CD8-positive, alpha-beta memory T cell (primary cell): ENCODE results near the gene ROCK1. TPM values are rescaled to one million over a fixed set of nuclear protein-coding genes. Genes with fewer than 3 reads are reported as not detected.
"Not testable (repeated sequence)": the region's sequence is repeated elsewhere in the genome, so short reads cannot be mapped to it uniquely, and the experiment has no call there.

Experiments
- CTCF ChIA-PET: fragments of 350-600 bp; sonication (Branson Sonifier 250); formaldehyde crosslinking; loops from one replicate; lab custom pipeline; 2021; ENCODE audit warnings: antibody characterized with exemption; lab: Charles Lee
- POLR2A ChIA-PET: fragments of 350-600 bp; sonication (Branson Sonifier 250); formaldehyde crosslinking; loops from one replicate; lab custom pipeline; 2021; ENCODE audit warnings: antibody characterized with exemption; lab: Charles Lee
- DNase-seq, 5 donors: peaks; one replicate each; pipeline versions ENCODE4 v3.0.0 to v3.0.0-alpha.2; 2020 to 2022; ENCODE audit warnings: mixed read lengths in 1 of 5
- H3K27ac ChIP-seq: one replicate; pipeline ENCODE4 v1.7.0; 2013; ENCODE audit warnings: low read depth, mild to moderate bottlenecking, low read length, moderate library complexity
- H3K27me3 ChIP-seq: 2 replicates; pipeline ENCODE4 v1.7.0; 2013; ENCODE audit warnings: low read length, mild to moderate bottlenecking; ENCODE audit not compliant: insufficient read depth, poor library complexity, severe bottlenecking
- H3K36me3 ChIP-seq: 2 replicates; pipeline ENCODE4 v1.7.0; 2013; ENCODE audit warnings: mild to moderate bottlenecking, low read length, moderate library complexity; ENCODE audit not compliant: insufficient read depth
- H3K4me1 ChIP-seq: 2 replicates; pipeline ENCODE4 v1.7.0; 2013; ENCODE audit warnings: mild to moderate bottlenecking, low read length, moderate library complexity; ENCODE audit not compliant: insufficient read depth
- H3K4me3 ChIP-seq: 2 replicates; pipeline ENCODE4 v1.7.0; 2013; ENCODE audit warnings: mild to moderate bottlenecking, low read length
- H3K9me3 ChIP-seq: 2 replicates; pipeline ENCODE4 v1.7.0; 2013; ENCODE audit warnings: mild to moderate bottlenecking, low read length
- H3K27ac Mint-ChIP-seq, 8 donors: one replicate each; pipeline ENCODE4 v1.8.0; 2020 to 2021; ENCODE audit warnings: mixed read lengths in 8 of 8, mild to moderate bottlenecking in 6 of 8, inconsistent platforms in 3 of 8, moderate library complexity in 3 of 8
- H3K27me3 Mint-ChIP-seq, 2 donors: one replicate each; pipeline ENCODE4 v1.8.0; 2020 to 2021; ENCODE audit warnings: mixed read lengths in 2 of 2, mild to moderate bottlenecking in 1 of 2, moderate library complexity in 1 of 2
- H3K36me3 Mint-ChIP-seq, 3 donors: one replicate each; pipeline ENCODE4 v1.8.0; 2020 to 2021; ENCODE audit warnings: mixed read lengths in 3 of 3, inconsistent platforms in 1 of 3, mild to moderate bottlenecking in 1 of 3
- H3K4me1 Mint-ChIP-seq, 3 donors: one replicate each; pipeline ENCODE4 v1.8.0; 2020 to 2021; ENCODE audit warnings: mixed read lengths in 3 of 3, inconsistent platforms in 1 of 3, mild to moderate bottlenecking in 1 of 3
- H3K4me3 Mint-ChIP-seq, 7 donors: one replicate each; pipeline ENCODE4 v1.8.0; 2020 to 2021; ENCODE audit warnings: mixed read lengths in 7 of 7, mild to moderate bottlenecking in 6 of 7, moderate library complexity in 4 of 7, inconsistent platforms in 2 of 7
- H3K9me3 Mint-ChIP-seq, 5 donors: one replicate each; pipeline ENCODE4 v1.8.0; 2020 to 2022; ENCODE audit warnings: mixed read lengths in 5 of 5, mild to moderate bottlenecking in 3 of 5, moderate library complexity in 2 of 5, inconsistent platforms in 1 of 5
- polyA plus RNA-seq: library from polyadenylated mRNA; unstranded; fragments of 300-500 nt; fragmentation: Illumina TruSeq; gene quantifications from one replicate; pipeline ENCODE4 v1.2.3, GENCODE V29; 2021
- total RNA-seq, 2 experiments: library from RNA; stranded (reverse); gene quantifications; one replicate each; pipeline ENCODE4 v1.2.3, GENCODE V29; 2021

The ROCK1 gene
- total and polyA plus RNA-seq, 3 experiments from 2014 or later, result 41.7 to 66.5 (median 62.0) TPM

GRCh38 chr18:21040466-21040865 is 71.1 kb downstream of the ROCK1 start:
- POLR2A ChIA-PET, result no interaction called here
- Histone ChIP-seq H3K4me3 (no peak overlapping the region), H3K27ac (no peak overlapping the region), H3K9me3 (no peaks in the 10 kb centered on the region), H3K36me3 (peaks cover 5% of the 10 kb centered on the region), H3K4me1 (no peaks in the 10 kb centered on the region), H3K27me3 (no peaks in the 10 kb centered on the region)
- Mint-ChIP-seq H3K4me3 (no peak overlapping the region), H3K27me3 (no peaks in the 10 kb centered on the region), H3K27ac (peak overlapping the region in 2 of 8 donors; percentile 45 to 48), H3K9me3 (no peaks in the 10 kb centered on the region), H3K4me1 (peaks cover 17 to 43% (median 34%) of the 10 kb centered on the region in 3 donors), H3K36me3 (peaks cover 0 to 62% (median 15%) of the 10 kb centered on the region in 3 donors)
- DNase-seq, result no peak
- CTCF ChIA-PET, result interaction anchor here (1.3 kb wide), 1 partner anchor 11 kb away, joined by 3 read pairs; no protein-coding TSS in a partner anchor

- no peaks in the 10 kb centered on the region for H3K27me3 ChIP-seq
- ChIA-PET POLR2A (no interaction called here), CTCF (no interaction called here)
- H3K4me1 ChIP-seq, result no peaks in the 10 kb centered on the region
- Mint-ChIP-seq H3K4me3 (no peak overlapping the region), H3K27ac (peak overlapping the region in 3 of 8 donors; percentile 14 to 26 (median 22)), H3K27me3 (no peaks in the 10 kb centered on the region), H3K4me1 (peaks cover 12 to 33% (median 26%) of the 10 kb centered on the region in 3 donors), H3K9me3 (peaks cover 0 to under 1% (median 0%) of the 10 kb centered on the region in 5 donors), H3K36me3 (peaks cover 14 to 65% (median 18%) of the 10 kb centered on the region in 3 donors)
- H3K36me3 ChIP-seq, result peaks cover 5% of the 10 kb centered on the region
- H3K4me3 ChIP-seq, result no peak overlapping the region
- no peaks in the 10 kb centered on the region for H3K9me3 ChIP-seq
- no peak for DNase-seq
- no peak overlapping the region for H3K27ac ChIP-seq
Measured at GRCh38 chr18:21038201-21038600, 73.4 kb downstream of the ROCK1 start.

GRCh38 chr18:21031845-21032244 is 79.8 kb downstream of the ROCK1 start:
- H3K27ac Mint-ChIP-seq, result peak overlapping the region in 1 of 8 donors; percentile 53
- Histone ChIP-seq H3K4me3 (no peak overlapping the region), H3K9me3 (no peaks in the 10 kb centered on the region), H3K27me3 (no peaks in the 10 kb centered on the region), H3K27ac (no peak overlapping the region), H3K4me1 (no peaks in the 10 kb centered on the region), H3K36me3 (no peaks in the 10 kb centered on the region)
- no peak for DNase-seq
- H3K36me3 Mint-ChIP-seq, result peaks cover 26 to 64% (median 36%) of the 10 kb centered on the region in 3 donors
- H3K27me3 Mint-ChIP-seq, result no peaks in the 10 kb centered on the region
- H3K9me3 Mint-ChIP-seq, result peaks cover 7 to 11% (median 11%) of the 10 kb centered on the region in 5 donors
- ChIA-PET CTCF (interaction anchor here (1.7 kb wide), 1 partner anchor 37 kb away, joined by 3 read pairs; no protein-coding TSS in a partner anchor), POLR2A (no interaction called here)
- H3K4me3 Mint-ChIP-seq, result peak overlapping the region in 1 of 7 donors; percentile 30
- peaks cover 23 to 40% (median 37%) of the 10 kb centered on the region in 3 donors for H3K4me1 Mint-ChIP-seq

- H3K36me3 ChIP-seq, result peaks cover 26% of the 10 kb centered on the region
- POLR2A ChIA-PET, result not testable (repeated sequence)
Measured at GRCh38 chr18:21018257-21018656, 93.4 kb downstream of the ROCK1 start.

GRCh38 chr18:21012308-21012707 is 99.3 kb downstream of the ROCK1 start:
- no peak for DNase-seq

More at GRCh38 chr18:21018257-21018656, 93.4 kb downstream of the ROCK1 start:
- H3K9me3 ChIP-seq, DNase-seq, CTCF ChIA-PET, H3K9me3 Mint-ChIP-seq, H3K27me3 Mint-ChIP-seq, H3K4me3 ChIP-seq, H3K4me1 ChIP-seq, H3K4me3 Mint-ChIP-seq, H3K27ac ChIP-seq, H3K27me3 ChIP-seq: not testable (repeated sequence)
- Mint-ChIP-seq H3K4me1 (peaks cover 11 to 17% (median 17%) of the 10 kb centered on the region in 3 donors), H3K27ac (peak overlapping the region in 1 of 8 donors; percentile 57), H3K36me3 (peaks cover 24 to 80% (median 32%) of the 10 kb centered on the region in 3 donors)

GRCh38 chr18:21004726-21005125 is 106.9 kb downstream of the ROCK1 start:
- ChIA-PET CTCF (no interaction called here), POLR2A (interaction anchor here (0.6 kb wide), 1 partner anchor 45 kb away, joined by 4 read pairs; no protein-coding TSS in a partner anchor)
- Mint-ChIP-seq H3K36me3 (peaks cover 3 to 79% (median 19%) of the 10 kb centered on the region in 3 donors), H3K9me3 (no peaks in the 10 kb centered on the region), H3K4me3 (no peak overlapping the region), H3K4me1 (peaks cover 10 to 26% (median 20%) of the 10 kb centered on the region in 3 donors), H3K27me3 (no peaks in the 10 kb centered on the region), H3K27ac (peak overlapping the region in 4 of 8 donors; percentile 5 to 69 (median 10))
- H3K27me3 ChIP-seq, result no peaks in the 10 kb centered on the region
- H3K4me1 ChIP-seq, result no peaks in the 10 kb centered on the region
- no peak overlapping the region for H3K4me3 ChIP-seq
- no peak for DNase-seq
- no peak overlapping the region for H3K27ac ChIP-seq
- no peaks in the 10 kb centered on the region for H3K9me3 ChIP-seq
- H3K36me3 ChIP-seq, result peaks cover 16% of the 10 kb centered on the region

More at GRCh38 chr18:21012308-21012707, 99.3 kb downstream of the ROCK1 start:
- ChIA-PET CTCF (no interaction called here), POLR2A (no interaction called here)
- H3K36me3 ChIP-seq, result peaks cover 34% of the 10 kb centered on the region
- Mint-ChIP-seq H3K9me3 (peaks cover 0 to 7% (median 5%) of the 10 kb centered on the region in 5 donors), H3K4me1 (peaks cover 9 to 21% (median 11%) of the 10 kb centered on the region in 3 donors), H3K27ac (peak overlapping the region in 5 of 8 donors; percentile 25 to 90 (median 62)), H3K4me3 (no peak overlapping the region), H3K36me3 (peaks cover 41 to 81% (median 43%) of the 10 kb centered on the region in 3 donors), H3K27me3 (no peaks in the 10 kb centered on the region)
- no peak overlapping the region for H3K27ac ChIP-seq
- H3K4me1 ChIP-seq, result no peaks in the 10 kb centered on the region
- no peak overlapping the region for H3K4me3 ChIP-seq
- no peaks in the 10 kb centered on the region for H3K9me3 ChIP-seq
- no peaks in the 10 kb centered on the region for H3K27me3 ChIP-seq

- H3K4me3 Mint-ChIP-seq, result no peak overlapping the region
- H3K9me3 ChIP-seq, result no peaks in the 10 kb centered on the region
- peaks cover 3 to 84% (median 19%) of the 10 kb centered on the region in 3 donors for H3K36me3 Mint-ChIP-seq
- no peak for DNase-seq
- H3K27me3 Mint-ChIP-seq, result no peaks in the 10 kb centered on the region
- H3K27ac ChIP-seq, result no peak overlapping the region
- H3K9me3 Mint-ChIP-seq, result no peaks in the 10 kb centered on the region
- peak overlapping the region in 1 of 8 donors; percentile 4 for H3K27ac Mint-ChIP-seq
- H3K4me1 Mint-ChIP-seq, result peaks cover 35 to 59% (median 57%) of the 10 kb centered on the region in 3 donors
- H3K4me1 ChIP-seq, result no peaks in the 10 kb centered on the region
- CTCF ChIA-PET, result no interaction called here
- no peaks in the 10 kb centered on the region for H3K27me3 ChIP-seq
- H3K36me3 ChIP-seq, result peaks cover 8% of the 10 kb centered on the region
- no peak overlapping the region for H3K4me3 ChIP-seq
- POLR2A ChIA-PET, result no interaction called here
Measured at GRCh38 chr18:21000667-21001066, 110.9 kb downstream of the ROCK1 start.

- no peak for DNase-seq
- H3K9me3 ChIP-seq, result no peaks in the 10 kb centered on the region
- H3K4me1 ChIP-seq, result no peaks in the 10 kb centered on the region
- ChIA-PET POLR2A (no interaction called here), CTCF (no interaction called here)
- H3K27ac ChIP-seq, result no peak overlapping the region
- no peak overlapping the region for H3K4me3 ChIP-seq
- Mint-ChIP-seq H3K27me3 (no peaks in the 10 kb centered on the region), H3K9me3 (no peaks in the 10 kb centered on the region), H3K4me1 (peaks cover 41 to 62% (median 53%) of the 10 kb centered on the region in 3 donors), H3K27ac (peak overlapping the region in 5 of 8 donors; percentile 15 to 51 (median 20)), H3K36me3 (peaks cover 3 to 77% (median 17%) of the 10 kb centered on the region in 3 donors), H3K4me3 (peak overlapping the region in 1 of 7 donors; percentile 18)
- no peaks in the 10 kb centered on the region for H3K27me3 ChIP-seq
- H3K36me3 ChIP-seq, result no peaks in the 10 kb centered on the region
Measured at GRCh38 chr18:20997371-20997770, 114.2 kb downstream of the ROCK1 start.
